ENCODE measurements around the gene P2RX5. TPM values are rescaled to one million over a fixed set of nuclear protein-coding genes. Genes with fewer than 3 reads are reported as not detected.
A peak's percentile ranks its signal among the peaks of the same experiment; 100 is the strongest.

P2RX5 gene
- total RNA-seq, 1 experiment from 2014 or later, result not detected

- no peak for DNase-seq (ENCODE audit: low spot score)
Measured at GRCh38 chr17:3681565-3681964, 14.4 kb downstream of the P2RX5 start.

- no peak for DNase-seq (ENCODE audit: low spot score)
Measured at GRCh38 chr17:3681057-3681456, 14.9 kb downstream of the P2RX5 start.

GRCh38 chr17:3679531-3680126 lies 16.3 kb downstream of the P2RX5 start:
- DNase-seq (ENCODE audit: low spot score), result no peak

GRCh38 chr17:3678821-3679530 lies 17.0 kb downstream of the P2RX5 start:
- DNase-seq (ENCODE audit: low spot score), result no peak

GRCh38 chr17:3678095-3678820 lies 17.7 kb downstream of the P2RX5 start:
- DNase-seq (ENCODE audit: low spot score), result no peak

GRCh38 chr17:3675886-3676285 lies 20.1 kb downstream of the P2RX5 start:
- no peak for DNase-seq (ENCODE audit: low spot score)

- DNase-seq (ENCODE audit: low spot score), result no peak
Measured at GRCh38 chr17:3672571-3672970, 23.4 kb downstream of the P2RX5 start.

GRCh38 chr17:3669548-3669947 lies 26.4 kb downstream of the P2RX5 start:
- no peak for DNase-seq (ENCODE audit: low spot score)

- no peak for DNase-seq (ENCODE audit: low spot score)
Measured at GRCh38 chr17:3669085-3669347, 26.9 kb downstream of the P2RX5 start.

- DNase-seq (ENCODE audit: low spot score), result peak; percentile 87
Measured at GRCh38 chr17:3668279-3669084, 27.5 kb downstream of the P2RX5 start, which contains the start of the genes EMC6 and TAX1BP3. TSS of gene EMC6 (plus strand) at chr17:3668812. CDS start at chr17:3669147, 335 bp downstream. TSS of gene TAX1BP3 (minus strand) at chr17:3668578. CDS start at chr17:3668526, 52 bp downstream.

- DNase-seq (ENCODE audit: low spot score), result peak; percentile 74
Measured at GRCh38 chr17:3667366-3668278, 28.3 kb downstream of the P2RX5 start.

- no peak for DNase-seq (ENCODE audit: low spot score)
Measured at GRCh38 chr17:3666516-3666915, 29.4 kb downstream of the P2RX5 start.

- no peak for DNase-seq (ENCODE audit: low spot score)
Measured at GRCh38 chr17:3665834-3666233, 30.1 kb downstream of the P2RX5 start.

- DNase-seq (ENCODE audit: low spot score), result no peak
Measured at GRCh38 chr17:3663102-3664011, 32.6 kb downstream of the P2RX5 start.

- DNase-seq (ENCODE audit: low spot score), result no peak
Measured at GRCh38 chr17:3660311-3660891, 35.6 kb downstream of the P2RX5 start.

GRCh38 chr17:3659541-3660111 lies 36.3 kb downstream of the P2RX5 start:
- peak; percentile 60 for DNase-seq (ENCODE audit: low spot score)

- no peak for DNase-seq (ENCODE audit: low spot score)
Measured at GRCh38 chr17:3658784-3659449, 37.0 kb downstream of the P2RX5 start.

GRCh38 chr17:3657874-3658783 lies 37.8 kb downstream of the P2RX5 start:
- no peak for DNase-seq (ENCODE audit: low spot score)
